Psoas muscle (tissue), 8 donors: ENCODE data around the gene TMEM273. TPM values are rescaled to one million over a fixed set of nuclear protein-coding genes. Genes with fewer than 3 reads are reported as not detected.

Source experiments
- ATAC-seq, 4 donors: fragments of 200-7000 bp; cut with Tn5 transposase; one replicate each; pipeline ENCODE4 v1.9.1; 2020; ENCODE audit warnings: moderate library complexity in 3 of 4, mild to moderate bottlenecking in 2 of 4
- DNase-seq, 2 donors: peaks; one replicate each; pipeline ENCODE4 v3.0.0-alpha.2; 2020
- H3K27ac ChIP-seq: fragments of 200-600 bp; one replicate; pipeline ENCODE4 v1.8.0; 2022
- H3K27me3 ChIP-seq, 3 donors: fragments of 200-600 bp in 1 of 3; one replicate each; pipeline versions ENCODE4 v1.6.1 to v1.8.0; 2013 to 2022; ENCODE audit warnings: low read length in 2 of 3, mild to moderate bottlenecking in 2 of 3, moderate library complexity in 1 of 3; ENCODE audit not compliant: insufficient read depth in 3 of 3
- H3K36me3 ChIP-seq, 2 donors: fragments of 200-600 bp in 1 of 2; one replicate each; pipeline versions ENCODE4 v1.6.1 to v1.8.0; 2013 to 2022; ENCODE audit warnings: low read depth in 1 of 2, mild to moderate bottlenecking in 1 of 2, moderate library complexity in 1 of 2; ENCODE audit not compliant: insufficient read depth in 1 of 2
- H3K4me1 ChIP-seq: fragments of 200-600 bp; one replicate; pipeline ENCODE4 v1.8.0; 2022
- H3K4me3 ChIP-seq: fragments of 200-600 bp; one replicate; pipeline ENCODE4 v1.8.0; 2022; ENCODE audit warnings: mild to moderate bottlenecking
- H3K9me3 ChIP-seq: fragments of 200-600 bp; one replicate; pipeline ENCODE4 v1.8.0; 2022
- WGBS, 3 donors: extraction: QIAGEN DNeasy Blood & Tissue Kit; methylation state at CpG; one replicate each; pipeline versions ENCODE4 v1.1.6 to v1.1.7; 2013; 5-methylcytosine and 5-hydroxymethylcytosine counted together
- intact Hi-C, 2 donors: fragments of 100-400 bp; cut with DNase I; formaldehyde crosslinking; loops; one replicate each; pipeline versions ENCODE4 v1.11.0 to v1.14.2; 2022
- polyA plus RNA-seq, 3 donors: library from polyadenylated mRNA; stranded (reverse); fragments of 200-250 nt; gene quantifications; one replicate each; pipeline ENCODE4 v1.2.3, GENCODE V29; 2013
- total RNA-seq, 4 donors: library from RNA; stranded (reverse); fragmentation: NEBNext Ultra II Directional in 2 of 4; extraction: Animal tissue kit (Norgen Biotek cat#: 25700) in 2 of 4; gene quantifications; one replicate each; pipeline versions ENCODE4 v1.2.1 to v1.2.4, GENCODE V29; 2021 to 2023
- TF ChIP-seq, protein P1 (sequence below): fragments of 200-600 bp; IDR thresholded peaks from one replicate; pipeline ENCODE4 v1.8.0; 2022; ENCODE audit warnings: antibody characterized with exemption
- donor health status: healthy with polysubstance abuse.
- donor health status: DM: no; HTN: no; CAD: no; lungs with moderate emphysema.
- donor health status: Bipolar disorder and iron deficiency.
- donor health status: healthy.
- donor health status: DM: yes; HTN: yes; CAD: no.
- donor health status: DM: no; HTN: no; CAD: no.
- donor health status: DM: no; HTN: no; CAD: no.
- donor health status: DM: yes; HTN: yes; CAD: no.

The TMEM273 gene
- total and polyA plus RNA-seq, 7 donors: 3.5 to 12.0 (median 7.7) TPM

DNA sequence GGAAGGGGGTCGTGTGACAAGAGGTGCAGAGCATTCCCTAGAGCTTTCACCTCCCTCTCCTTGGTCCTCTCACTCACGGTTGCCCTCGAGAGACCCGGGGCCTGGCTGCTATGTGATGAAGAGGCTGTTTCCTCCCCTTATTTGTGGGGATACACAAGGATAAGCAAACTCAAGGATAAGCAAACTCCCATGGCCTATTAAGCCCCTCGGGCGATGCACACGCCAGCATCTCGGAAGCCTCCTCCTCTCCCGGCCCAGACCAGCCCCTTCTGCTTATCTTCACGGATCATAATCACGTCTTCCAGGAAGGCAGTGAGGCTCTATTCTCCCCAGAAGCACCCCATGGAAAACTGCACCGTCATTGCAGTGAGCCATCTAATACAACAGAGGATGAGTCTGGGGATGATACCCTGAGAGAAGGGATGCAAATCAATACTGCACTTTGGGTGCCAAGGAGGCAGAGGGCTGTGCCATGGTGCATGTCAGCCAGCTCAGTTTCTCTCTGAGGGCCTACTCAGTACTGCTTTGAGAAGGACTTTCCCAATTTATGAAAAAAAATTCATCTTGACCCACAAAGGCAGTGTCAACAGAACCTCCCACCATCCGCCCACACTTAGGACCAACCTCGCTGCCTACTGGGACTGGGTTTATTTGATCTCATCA, 22.2 kb downstream of the TMEM273 start:
- no peaks in the 10 kb centered on the region for H3K9me3 ChIP-seq
- no peak overlapping the region for H3K4me3 ChIP-seq
- no peak for DNase-seq
- TF ChIP-seq, protein P1, sequence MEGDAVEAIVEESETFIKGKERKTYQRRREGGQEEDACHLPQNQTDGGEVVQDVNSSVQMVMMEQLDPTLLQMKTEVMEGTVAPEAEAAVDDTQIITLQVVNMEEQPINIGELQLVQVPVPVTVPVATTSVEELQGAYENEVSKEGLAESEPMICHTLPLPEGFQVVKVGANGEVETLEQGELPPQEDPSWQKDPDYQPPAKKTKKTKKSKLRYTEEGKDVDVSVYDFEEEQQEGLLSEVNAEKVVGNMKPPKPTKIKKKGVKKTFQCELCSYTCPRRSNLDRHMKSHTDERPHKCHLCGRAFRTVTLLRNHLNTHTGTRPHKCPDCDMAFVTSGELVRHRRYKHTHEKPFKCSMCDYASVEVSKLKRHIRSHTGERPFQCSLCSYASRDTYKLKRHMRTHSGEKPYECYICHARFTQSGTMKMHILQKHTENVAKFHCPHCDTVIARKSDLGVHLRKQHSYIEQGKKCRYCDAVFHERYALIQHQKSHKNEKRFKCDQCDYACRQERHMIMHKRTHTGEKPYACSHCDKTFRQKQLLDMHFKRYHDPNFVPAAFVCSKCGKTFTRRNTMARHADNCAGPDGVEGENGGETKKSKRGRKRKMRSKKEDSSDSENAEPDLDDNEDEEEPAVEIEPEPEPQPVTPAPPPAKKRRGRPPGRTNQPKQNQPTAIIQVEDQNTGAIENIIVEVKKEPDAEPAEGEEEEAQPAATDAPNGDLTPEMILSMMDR: no peak
- no peaks in the 10 kb centered on the region for H3K36me3 ChIP-seq
- no peak overlapping the region for H3K27ac ChIP-seq
- no peak for ATAC-seq
- H3K27me3 ChIP-seq: no peaks in the 10 kb centered on the region
- intact Hi-C loops: loop anchor here in 1 of 2 donors (5.0 kb wide), 1 partner anchor 509 kb away; no protein-coding TSS in a partner anchor
- no peaks in the 10 kb centered on the region for H3K4me1 ChIP-seq
- WGBS, 3 donors: 90 to 92% (median 91%) methylated on average over 14 of the region's 14 CpGs

DNA sequence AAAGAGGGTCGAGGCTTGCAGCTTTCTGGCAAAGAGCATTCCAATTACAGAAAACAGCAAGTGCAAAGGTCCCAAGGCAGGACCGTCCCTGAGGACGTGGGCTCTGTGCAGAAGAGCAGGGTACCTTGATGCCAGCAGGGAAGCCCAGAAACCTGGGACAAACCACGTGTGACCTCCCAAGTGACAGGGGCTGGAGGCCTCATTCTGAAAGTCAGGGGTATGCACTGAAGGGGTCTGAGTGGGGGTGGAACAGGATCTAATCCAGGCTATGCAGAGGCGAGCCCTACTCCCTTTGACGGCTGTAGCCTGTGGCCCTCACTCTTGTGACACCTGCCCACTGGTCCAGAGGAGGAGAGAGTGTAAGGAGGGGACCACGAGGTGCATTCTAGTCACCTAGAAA, 22.9 kb downstream of the TMEM273 start:
- no peak overlapping the region for H3K4me3 ChIP-seq
- H3K36me3 ChIP-seq: no peaks in the 10 kb centered on the region
- H3K9me3 ChIP-seq: no peaks in the 10 kb centered on the region
- no peak for ATAC-seq
- intact Hi-C loops: loop anchor here in 1 of 2 donors (5.0 kb wide), 1 partner anchor 508 kb away; no protein-coding TSS in a partner anchor
- no peaks in the 10 kb centered on the region for H3K27me3 ChIP-seq
- TF ChIP-seq, protein P1: no peak
- H3K4me1 ChIP-seq: no peaks in the 10 kb centered on the region
- 83 to 91% (median 86%) methylated on average over 7 of the region's 7 CpGs for WGBS, 3 donors
- H3K27ac ChIP-seq: no peak overlapping the region
- no peak for DNase-seq

DNA sequence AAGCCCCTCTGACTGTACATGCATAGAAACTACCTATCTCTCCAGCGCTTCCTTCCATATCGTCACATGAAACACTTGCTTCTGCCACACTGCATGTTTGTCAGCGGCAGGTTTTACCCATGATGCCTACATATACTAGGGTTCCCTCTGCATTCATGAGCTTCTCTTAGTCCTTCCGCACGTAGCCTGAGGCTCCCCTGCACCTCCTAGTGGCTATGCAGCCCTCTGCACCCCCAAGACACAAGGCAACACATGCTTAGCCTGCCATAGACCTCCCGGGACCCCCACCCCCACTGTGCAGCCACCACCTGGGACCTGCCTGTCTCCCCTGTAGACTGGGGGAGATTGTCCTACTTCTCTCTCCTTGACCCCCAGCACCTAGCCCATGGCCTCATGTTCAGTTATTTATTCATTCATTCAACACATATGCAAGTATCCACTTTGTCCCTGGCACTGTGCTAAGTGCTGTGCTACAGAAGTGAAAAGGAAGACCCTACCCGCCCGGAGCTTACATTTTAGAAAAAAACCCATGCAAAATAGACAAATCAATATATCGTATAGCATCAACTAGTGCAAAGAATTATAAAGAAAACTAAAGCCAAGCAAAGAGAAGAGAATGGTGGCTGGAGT, 23.5 kb downstream of the TMEM273 start:
- intact Hi-C loops: loop anchor here (5.0 kb wide), 2 partner anchors 182 to 507 kb away; no protein-coding TSS in a partner anchor
- WGBS, 3 donors: 61 to 65% (median 63%) methylated on average over 9 of the region's 9 CpGs
- no peaks in the 10 kb centered on the region for H3K4me1 ChIP-seq
- no peaks in the 10 kb centered on the region for H3K9me3 ChIP-seq
- DNase-seq (no peak), ATAC-seq (peak in 3 of 4 donors; percentile 28 to 71 (median 59))
- no peaks in the 10 kb centered on the region for H3K36me3 ChIP-seq
- no peak overlapping the region for H3K27ac ChIP-seq
- no peak overlapping the region for H3K4me3 ChIP-seq
- TF ChIP-seq, protein P1: peak; percentile 45
- H3K27me3 ChIP-seq: no peaks in the 10 kb centered on the region

DNA sequence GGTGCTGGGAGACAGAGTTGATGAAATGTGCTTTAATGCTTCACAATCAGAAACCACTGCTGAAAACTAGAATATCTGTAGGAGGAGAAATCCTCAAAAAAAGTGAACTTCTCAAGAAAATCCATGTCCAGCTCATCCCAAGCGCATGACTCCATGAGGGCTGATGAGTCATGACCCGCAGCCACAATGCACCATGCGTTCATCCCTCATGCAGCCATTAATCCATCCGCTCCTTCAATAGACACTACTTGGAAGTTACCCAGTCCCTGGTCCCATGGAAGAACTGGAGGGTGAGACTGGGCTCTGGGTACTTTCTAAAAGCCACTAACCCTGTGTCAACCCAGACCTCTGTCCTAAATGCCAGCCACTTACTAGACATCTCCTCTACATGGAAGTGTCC, 24.4 kb downstream of the TMEM273 start:
- Histone ChIP-seq H3K4me1 (no peaks in the 10 kb centered on the region), H3K27ac (no peak overlapping the region), H3K9me3 (no peaks in the 10 kb centered on the region), H3K4me3 (no peak overlapping the region), H3K27me3 (no peaks in the 10 kb centered on the region), H3K36me3 (no peaks in the 10 kb centered on the region)
- intact Hi-C loops: loop anchor here (5.0 kb wide), 1 partner anchor 181 kb away; no protein-coding TSS in a partner anchor
- TF ChIP-seq, protein P1: no peak
- 88 to 95% (median 90%) methylated on average over 4 of the region's 4 CpGs for WGBS, 3 donors
- ATAC-seq: no peak
- DNase-seq: no peak
